Hepatocyte (in vitro differentiated cells): ENCODE results near the gene POLR3H. TPM values are rescaled to one million over a fixed set of nuclear protein-coding genes. Genes with fewer than 3 reads are reported as not detected.

ENCODE experiments used
- DNase-seq: peaks from one replicate; pipeline ENCODE4 v3.0.0-alpha.2; 2016; ENCODE audit warnings: low spot score
- H2AFZ ChIP-seq: fragments of 200-600 bp; sonication (generic); 2 replicates; pipeline ENCODE4 v1.6.0; 2016; ENCODE audit warnings: antibody characterized with exemption, mild to moderate bottlenecking
- H3K27ac ChIP-seq: fragments of 200-600 bp; sonication (generic); 2 replicates; pipeline ENCODE4 v1.5.1; 2016; ENCODE audit warnings: mild to moderate bottlenecking
- H3K27me3 ChIP-seq: fragments of 200-600 bp; sonication (generic); 2 replicates; pipeline ENCODE4 v1.6.1; 2016
- H3K36me3 ChIP-seq: fragments of 200-600 bp; sonication (generic); replicated peaks from 2 replicates; pipeline ENCODE4 v1.5.1; 2016; ENCODE audit warnings: low read depth; ENCODE audit not compliant: insufficient read depth
- H3K4me1 ChIP-seq: fragments of 200-600 bp; sonication (generic); 2 replicates; pipeline ENCODE4 v1.5.1; 2016; ENCODE audit warnings: mild to moderate bottlenecking, moderate library complexity; ENCODE audit not compliant: insufficient read depth
- H3K4me2 ChIP-seq: fragments of 200-600 bp; sonication (generic); 2 replicates; pipeline ENCODE4 v1.6.0; 2016
- H3K4me3 ChIP-seq: fragments of 200-600 bp; sonication (generic); 2 replicates; pipeline ENCODE4 v1.5.1; 2016; ENCODE audit warnings: mild to moderate bottlenecking
- H3K79me2 ChIP-seq: fragments of 200-600 bp; sonication (generic); 2 replicates; pipeline ENCODE4 v1.6.0; 2017; ENCODE audit warnings: mild to moderate bottlenecking
- H3K9me2 ChIP-seq: fragments of 200-600 bp; sonication (generic); replicated peaks from 2 replicates; pipeline ENCODE4 v1.6.0; 2017; ENCODE audit warnings: mild to moderate bottlenecking; ENCODE audit not compliant: insufficient read depth
- H3K9me3 ChIP-seq: fragments of 200-600 bp; sonication (generic); 2 replicates; pipeline ENCODE4 v1.5.1; 2016; ENCODE audit warnings: low read depth, mild to moderate bottlenecking
- H4K20me1 ChIP-seq: fragments of 200-600 bp; sonication (generic); 2 replicates; pipeline ENCODE4 v1.6.0; 2016; ENCODE audit warnings: mild to moderate bottlenecking; ENCODE audit not compliant: insufficient read depth, poor library complexity, severe bottlenecking
- EZH2 ChIP-seq: fragments of 200-600 bp; sonication (generic); IDR thresholded peaks from 2 replicates; pipeline ENCODE4 v1.6.1; 2016; ENCODE audit warnings: antibody characterized with exemption, mild to moderate bottlenecking, borderline replicate concordance
- EZH2phosphoT487 ChIP-seq: fragments of 200-600 bp; sonication (generic); IDR thresholded peaks from one replicate; pipeline ENCODE4 v1.6.1; 2018; ENCODE audit warnings: antibody characterized with exemption, mild to moderate bottlenecking, low read depth, moderate library complexity; ENCODE audit not compliant: unreplicated experiment, severe bottlenecking
- WGBS: methylation state at CpG from one replicate; pipeline ENCODE4 v1.1.6; 2016; ENCODE audit warnings: low lambda C conversion rate; ENCODE audit errors: missing lambda C conversion rate; 5-methylcytosine and 5-hydroxymethylcytosine counted together
- polyA plus RNA-seq: library from polyadenylated mRNA; unstranded; fragments of >200 nt; fragmentation: Nextera tagmentation; extraction: Ambion mirVana; gene quantifications from 2 replicates; pipeline ENCODE4 v1.2.1, GENCODE V29; 2016
- total RNA-seq: library from RNA; depleted of rRNA; stranded (reverse); fragments of >200 nt; gene quantifications from 2 replicates; pipeline ENCODE4 v1.2.3, GENCODE V29; 2014
- TF ChIP-seq, protein P1 (sequence below): fragments of 200-600 bp; sonication (generic); IDR thresholded peaks from 2 replicates; pipeline ENCODE4 v1.5.1; 2016; ENCODE audit warnings: antibody characterized with exemption, mild to moderate bottlenecking; ENCODE audit not compliant: poor library complexity

Gene POLR3H
- total and polyA plus RNA-seq, 2 experiments from 2014 or later, result 14.5 to 41.1 TPM

DNA sequence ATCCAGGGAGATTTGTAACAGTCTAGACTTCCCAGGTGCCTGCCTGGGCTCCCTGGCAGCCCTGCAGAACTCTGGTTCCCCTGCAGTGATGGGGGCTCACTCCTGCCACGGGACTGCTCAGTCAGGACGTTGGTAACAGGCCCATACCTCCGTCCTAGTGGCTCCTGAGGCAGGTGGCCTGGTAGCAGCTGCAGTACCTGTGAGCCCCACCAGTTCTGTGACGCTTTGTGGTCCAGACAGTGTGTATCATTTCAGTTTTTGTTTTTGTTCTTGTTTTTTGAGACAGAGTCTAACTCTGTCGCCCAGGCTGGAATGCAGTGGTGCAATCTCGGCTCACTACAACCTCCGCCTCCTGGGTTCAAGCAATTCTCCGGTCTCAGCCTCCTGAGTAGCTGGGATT is 27.8 kb downstream of the POLR3H start:
- Histone ChIP-seq H3K36me3 (no peaks in the 10 kb centered on the region), H3K79me2 (no peaks in the 10 kb centered on the region), H3K27ac (no peak overlapping the region), H3K4me3 (no peak overlapping the region), H3K4me2 (no peak overlapping the region), H4K20me1 (no peaks in the 10 kb centered on the region), H3K27me3 (no peaks in the 10 kb centered on the region), H2AFZ (no peak overlapping the region), H3K4me1 (peaks cover 16% of the 10 kb centered on the region), H3K9me2 (no peaks in the 10 kb centered on the region), H3K9me3 (no peaks in the 10 kb centered on the region)
- WGBS, result 92% methylated on average over 8 of the region's 8 CpGs
- TF ChIP-seq EZH2phosphoT487 (no peak), EZH2 (no peak)
- TF ChIP-seq, protein P1, sequence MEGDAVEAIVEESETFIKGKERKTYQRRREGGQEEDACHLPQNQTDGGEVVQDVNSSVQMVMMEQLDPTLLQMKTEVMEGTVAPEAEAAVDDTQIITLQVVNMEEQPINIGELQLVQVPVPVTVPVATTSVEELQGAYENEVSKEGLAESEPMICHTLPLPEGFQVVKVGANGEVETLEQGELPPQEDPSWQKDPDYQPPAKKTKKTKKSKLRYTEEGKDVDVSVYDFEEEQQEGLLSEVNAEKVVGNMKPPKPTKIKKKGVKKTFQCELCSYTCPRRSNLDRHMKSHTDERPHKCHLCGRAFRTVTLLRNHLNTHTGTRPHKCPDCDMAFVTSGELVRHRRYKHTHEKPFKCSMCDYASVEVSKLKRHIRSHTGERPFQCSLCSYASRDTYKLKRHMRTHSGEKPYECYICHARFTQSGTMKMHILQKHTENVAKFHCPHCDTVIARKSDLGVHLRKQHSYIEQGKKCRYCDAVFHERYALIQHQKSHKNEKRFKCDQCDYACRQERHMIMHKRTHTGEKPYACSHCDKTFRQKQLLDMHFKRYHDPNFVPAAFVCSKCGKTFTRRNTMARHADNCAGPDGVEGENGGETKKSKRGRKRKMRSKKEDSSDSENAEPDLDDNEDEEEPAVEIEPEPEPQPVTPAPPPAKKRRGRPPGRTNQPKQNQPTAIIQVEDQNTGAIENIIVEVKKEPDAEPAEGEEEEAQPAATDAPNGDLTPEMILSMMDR, result no peak
- DNase-seq, result no peak

DNA sequence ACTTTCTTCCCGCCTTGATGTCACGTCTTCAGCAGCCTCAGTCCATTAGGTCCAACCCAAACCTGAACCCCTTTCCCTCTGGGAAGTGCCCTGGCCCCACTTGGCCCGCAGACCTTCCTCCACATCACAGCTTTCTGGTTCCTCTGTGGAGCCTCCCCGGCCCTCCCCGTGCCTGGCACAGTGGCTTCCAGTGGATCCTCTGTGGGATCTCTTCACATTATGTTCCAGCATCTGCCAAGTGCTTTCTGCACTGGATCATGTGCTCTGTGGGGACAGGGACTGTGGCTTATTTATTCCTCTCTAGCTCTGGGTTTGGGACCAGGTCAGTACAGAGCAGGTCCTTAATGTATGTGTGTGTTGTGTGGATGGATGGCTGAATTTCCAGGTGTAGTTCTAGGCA is 30.9 kb downstream of the POLR3H start:
- no peak overlapping the region for H3K4me3 ChIP-seq
- no peaks in the 10 kb centered on the region for H3K9me2 ChIP-seq
- peaks cover 16% of the 10 kb centered on the region for H3K4me1 ChIP-seq
- 78% methylated on average over 5 of the region's 5 CpGs for WGBS
- TF ChIP-seq, protein P1, result no peak
- TF ChIP-seq EZH2 (no peak), EZH2phosphoT487 (no peak)
- peak overlapping the region; percentile 37 for H3K4me2 ChIP-seq
- DNase-seq, result no peak
- no peaks in the 10 kb centered on the region for H4K20me1 ChIP-seq
- H3K27ac ChIP-seq, result peak overlapping the region; percentile 71
- H3K27me3 ChIP-seq, result no peaks in the 10 kb centered on the region
- no peaks in the 10 kb centered on the region for H3K9me3 ChIP-seq
- no peaks in the 10 kb centered on the region for H3K36me3 ChIP-seq
- no peak overlapping the region for H2AFZ ChIP-seq
- H3K79me2 ChIP-seq, result no peaks in the 10 kb centered on the region

DNA sequence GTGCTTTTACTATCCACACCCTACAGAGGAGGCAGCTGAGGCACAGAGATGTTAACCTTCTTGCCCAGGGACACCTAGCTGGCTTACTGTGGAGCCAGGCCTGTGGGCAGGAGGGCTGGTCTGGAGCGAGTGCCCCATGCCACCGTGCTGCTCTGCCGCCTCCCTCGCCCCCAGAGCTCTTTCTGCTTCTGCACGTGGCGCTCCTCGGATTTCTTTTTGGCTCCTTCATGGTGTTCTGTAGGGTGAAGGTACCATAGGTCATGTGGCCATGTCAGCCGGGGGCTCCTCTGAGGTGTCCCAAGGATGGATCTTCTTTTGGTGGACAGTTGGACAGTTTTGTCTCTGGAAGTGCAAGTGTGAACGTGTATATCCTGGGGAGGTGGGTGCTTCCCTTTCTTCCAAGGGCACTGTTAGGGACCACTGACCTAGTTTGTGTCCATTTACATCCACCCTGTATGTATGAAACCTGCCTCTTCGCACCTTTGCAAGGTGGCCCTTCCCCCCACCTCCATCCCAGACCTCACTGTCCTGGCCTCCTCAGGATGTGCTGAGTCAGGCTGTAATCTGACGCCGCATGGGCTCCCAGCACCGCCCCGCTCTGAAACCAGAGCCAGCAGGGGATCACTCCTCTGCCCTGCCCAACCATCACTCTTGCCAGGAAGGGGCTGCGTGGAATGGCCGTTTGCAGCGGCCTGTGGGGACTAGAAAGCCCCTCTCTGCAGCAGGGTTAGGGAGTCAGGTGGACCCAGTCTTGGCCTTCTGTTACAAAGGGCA is 31.7 kb downstream of the POLR3H start:
- peak; percentile 76 for DNase-seq
- no peaks in the 10 kb centered on the region for H3K27me3 ChIP-seq
- peaks cover 16% of the 10 kb centered on the region for H3K4me1 ChIP-seq
- H3K9me3 ChIP-seq, result no peaks in the 10 kb centered on the region
- no peak overlapping the region for H2AFZ ChIP-seq
- no peaks in the 10 kb centered on the region for H3K9me2 ChIP-seq
- no peaks in the 10 kb centered on the region for H4K20me1 ChIP-seq
- WGBS, result 58% methylated on average over 17 of the region's 17 CpGs
- peak overlapping the region; percentile 37 for H3K4me2 ChIP-seq
- H3K27ac ChIP-seq, result peak overlapping the region; percentile 72
- no peaks in the 10 kb centered on the region for H3K36me3 ChIP-seq
- H3K79me2 ChIP-seq, result no peaks in the 10 kb centered on the region
- no peak for TF ChIP-seq EZH2
- TF ChIP-seq EZH2phosphoT487, result no peak
- TF ChIP-seq, protein P1, result no peak
- H3K4me3 ChIP-seq, result no peak overlapping the region
